Fibroblast of skin of back (primary cell): Measurements from ENCODE around the gene THEMIS2.
"Not testable (repeated sequence)": the region's sequence is repeated elsewhere in the genome, so short reads cannot be mapped to it uniquely, and the experiment has no call there.

Experiments
- DNase-seq: peaks from one replicate; pipeline ENCODE4 v3.0.0-alpha.2; 2013

The THEMIS2 gene

DNA sequence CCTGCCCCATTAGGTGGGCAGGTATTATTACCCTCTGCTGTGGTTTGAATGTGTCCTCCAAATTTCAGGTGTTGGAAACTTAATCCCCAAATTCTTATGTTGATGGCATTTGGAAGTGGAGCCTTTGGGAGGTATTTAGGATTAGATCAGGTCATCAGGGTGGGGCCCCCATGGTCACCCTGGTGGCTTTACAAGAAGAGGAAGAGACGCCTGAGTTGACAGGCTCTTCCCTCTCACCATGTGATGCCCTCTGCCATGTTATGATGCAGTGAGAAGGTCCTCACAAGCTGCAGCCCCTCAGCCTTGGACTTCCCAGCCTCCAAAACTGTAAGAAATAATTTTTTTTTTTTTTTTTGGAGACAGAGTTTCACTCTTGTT, 8.8 kb upstream of the THEMIS2 start:
- no peak for DNase-seq

DNA sequence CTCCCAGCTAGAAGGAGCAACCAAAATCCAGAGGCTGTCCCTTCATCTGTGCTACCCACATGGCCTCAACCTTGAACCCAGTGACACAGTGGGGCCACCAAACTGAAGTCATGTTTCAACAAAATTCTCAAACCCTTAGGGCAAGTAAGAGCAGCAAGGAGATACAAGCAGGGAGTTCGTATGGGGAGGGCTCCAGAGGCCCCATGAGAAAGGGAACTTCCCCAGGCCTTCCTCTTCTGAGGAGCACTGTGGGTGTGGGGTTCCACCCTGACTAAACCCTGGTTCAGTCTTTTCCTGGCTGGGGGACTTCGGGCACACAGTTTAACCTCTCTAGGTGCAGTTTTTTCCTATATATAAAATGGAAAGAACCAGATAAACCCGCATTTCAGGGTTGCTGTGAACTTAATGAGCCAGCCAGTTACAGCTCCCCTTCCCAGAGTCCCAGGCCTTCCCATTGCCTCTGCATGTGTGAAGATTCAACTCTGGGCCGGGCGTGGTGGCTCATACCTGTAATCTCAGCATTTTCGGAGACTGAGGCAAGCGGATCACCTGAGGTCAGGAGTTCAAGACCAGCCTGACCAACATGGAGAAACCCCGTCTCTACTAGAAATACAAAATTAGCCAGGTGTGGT, 8.0 kb upstream of the THEMIS2 start:
- no peak for DNase-seq

DNA sequence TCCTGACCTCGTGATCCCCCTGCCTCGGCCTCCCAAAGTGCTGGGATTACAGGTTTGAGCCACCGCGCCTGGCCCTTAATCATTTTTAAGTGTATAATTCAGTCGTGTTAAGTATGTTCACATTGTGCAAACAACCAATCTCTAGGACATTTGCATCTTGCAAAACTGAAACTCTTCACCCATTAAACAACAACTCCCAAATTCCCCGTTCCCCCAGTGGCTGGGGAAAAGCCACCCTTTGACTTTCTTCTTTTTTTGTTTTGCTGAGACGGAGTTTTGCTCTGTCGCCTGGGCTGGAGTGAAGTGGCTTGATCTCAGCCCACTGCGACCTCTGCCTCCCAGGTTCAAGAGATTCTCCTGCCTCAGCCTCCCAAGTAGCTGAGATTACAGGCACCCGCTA, 6.5 kb upstream of the THEMIS2 start:
- DNase-seq: no peak

DNA sequence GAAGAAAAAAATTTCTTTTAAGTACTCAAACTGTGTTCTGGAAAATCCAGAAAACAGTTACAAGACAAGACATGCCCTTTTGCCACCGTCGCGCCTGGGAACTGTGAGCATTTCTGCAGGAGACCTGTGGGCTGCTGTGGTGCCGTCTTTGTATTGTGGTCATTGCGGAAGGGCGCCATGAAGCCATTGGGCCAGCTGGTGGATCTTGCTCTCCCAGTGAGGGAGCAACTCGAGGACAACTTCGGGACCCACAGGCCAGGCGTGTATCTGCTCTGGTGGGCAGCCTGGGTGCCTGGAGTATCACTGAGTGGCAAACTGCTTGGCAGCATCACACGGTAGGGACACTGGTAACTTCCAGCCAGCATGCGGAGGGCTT, 3.8 kb upstream of the THEMIS2 start:
- no peak for DNase-seq

DNA sequence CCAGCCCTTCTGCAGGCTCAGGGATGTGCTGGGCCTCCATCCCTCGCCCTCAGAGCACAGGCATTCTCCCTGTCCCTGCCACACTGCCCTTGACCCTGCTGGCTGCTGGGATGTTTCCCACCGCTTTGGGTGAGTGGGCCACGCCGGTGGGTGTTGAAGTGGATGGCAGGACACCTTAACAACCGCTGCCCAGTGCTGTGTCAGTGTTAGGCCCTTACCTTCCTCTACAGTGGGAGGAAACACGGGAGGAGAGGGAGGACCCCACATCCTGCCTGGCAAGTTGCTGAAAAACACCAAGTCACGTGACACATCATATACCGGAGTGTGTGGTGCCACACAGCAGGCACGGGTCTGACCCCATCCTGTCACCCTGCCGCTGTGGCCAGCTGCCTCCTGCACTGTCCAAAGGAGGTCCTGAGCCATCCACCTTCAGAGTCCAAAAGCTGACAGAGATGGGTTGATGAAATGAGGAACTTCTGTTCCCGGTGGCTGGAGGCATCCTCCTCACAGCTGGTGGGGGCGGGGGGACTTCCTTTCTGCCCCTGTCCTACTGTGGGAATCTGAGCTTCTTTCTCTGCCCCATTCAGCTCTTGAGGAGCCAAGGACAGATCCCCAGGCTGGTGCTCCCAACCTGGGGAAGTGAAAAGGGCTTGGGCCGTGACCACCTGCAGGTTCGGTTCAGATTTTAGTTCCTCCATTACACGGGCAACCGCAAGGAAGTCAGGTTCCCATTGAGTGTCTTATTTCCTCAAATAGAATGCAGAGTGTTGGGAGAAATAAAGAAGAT, 3.2 kb upstream of the THEMIS2 start:
- DNase-seq: no peak

DNA sequence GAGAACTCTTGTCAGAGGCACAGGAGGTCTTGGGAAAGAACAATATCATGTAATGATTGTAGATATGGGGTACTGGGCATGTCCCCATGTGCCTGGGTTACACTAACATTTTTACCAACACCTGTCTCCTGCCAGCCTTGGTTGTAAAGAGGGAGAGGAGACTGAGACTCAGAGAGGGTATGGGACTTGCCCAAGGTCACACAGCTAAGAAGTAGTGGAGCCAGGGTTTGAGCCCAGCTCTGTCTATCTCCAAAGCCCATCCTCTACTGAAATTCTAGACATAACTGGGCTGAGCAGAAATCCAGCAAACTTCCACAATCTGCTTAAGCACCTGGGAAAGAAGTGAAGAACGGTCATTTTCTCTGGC, 2.6 kb upstream of the THEMIS2 start:
- DNase-seq: no peak

DNA sequence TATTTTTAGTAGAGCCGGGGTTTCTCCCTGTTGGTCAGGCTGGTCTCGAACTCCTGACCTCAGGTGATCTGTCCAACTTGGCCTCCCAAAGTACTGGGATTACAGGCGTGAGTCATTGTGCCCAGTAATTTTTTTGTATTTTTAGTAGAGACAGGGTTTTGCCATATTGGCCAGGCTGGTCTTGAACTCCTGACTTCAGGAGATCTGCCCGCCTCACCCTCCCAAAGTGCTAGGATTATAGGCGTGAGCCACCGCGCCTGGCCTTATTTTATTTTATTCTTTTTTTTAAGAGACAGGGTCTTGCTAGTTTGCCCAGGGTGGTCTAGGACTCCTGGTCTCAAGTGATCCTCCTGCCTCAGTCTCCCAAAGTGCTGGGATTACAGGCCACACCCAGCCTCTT, 1.3 kb upstream of the THEMIS2 start:
- DNase-seq: not testable (repeated sequence)

DNA sequence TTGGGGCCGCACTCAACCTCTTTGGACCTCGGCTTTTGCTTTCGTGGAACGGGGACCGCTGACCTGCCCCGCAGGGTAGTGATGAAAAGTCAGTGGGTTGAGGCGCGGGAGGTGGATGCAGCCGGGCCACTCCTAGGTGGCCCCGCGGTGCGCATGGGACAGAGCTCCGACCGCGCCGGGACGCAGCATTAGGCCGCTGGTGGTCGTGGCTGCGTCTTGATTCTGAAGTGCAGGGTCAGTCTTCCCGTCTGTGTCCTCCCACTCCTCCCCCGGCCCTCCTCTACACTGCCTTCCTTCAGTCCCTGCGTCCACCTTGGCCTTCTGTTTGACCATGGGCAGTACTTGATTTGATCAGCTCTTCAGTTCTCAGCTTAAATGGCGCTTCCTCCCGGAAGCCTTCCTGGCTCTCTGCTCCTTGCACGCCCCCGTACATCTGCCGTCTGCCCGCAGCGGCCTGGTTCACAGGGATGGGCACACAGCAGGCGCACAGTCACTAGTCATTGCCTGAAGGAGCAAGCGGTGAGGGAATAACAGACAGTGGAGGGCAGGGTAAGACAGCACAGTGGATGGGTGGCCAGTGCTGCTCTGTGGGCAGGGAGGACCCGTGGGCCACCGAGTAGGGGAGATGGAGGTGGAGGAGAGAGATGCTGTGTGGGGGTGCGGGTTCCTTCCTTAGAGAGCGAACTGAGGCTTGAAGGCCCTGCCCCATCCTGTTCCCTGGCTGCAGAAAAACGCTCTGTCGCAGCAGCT, 633 bp downstream of the THEMIS2 start:
- DNase-seq: no peak

DNA sequence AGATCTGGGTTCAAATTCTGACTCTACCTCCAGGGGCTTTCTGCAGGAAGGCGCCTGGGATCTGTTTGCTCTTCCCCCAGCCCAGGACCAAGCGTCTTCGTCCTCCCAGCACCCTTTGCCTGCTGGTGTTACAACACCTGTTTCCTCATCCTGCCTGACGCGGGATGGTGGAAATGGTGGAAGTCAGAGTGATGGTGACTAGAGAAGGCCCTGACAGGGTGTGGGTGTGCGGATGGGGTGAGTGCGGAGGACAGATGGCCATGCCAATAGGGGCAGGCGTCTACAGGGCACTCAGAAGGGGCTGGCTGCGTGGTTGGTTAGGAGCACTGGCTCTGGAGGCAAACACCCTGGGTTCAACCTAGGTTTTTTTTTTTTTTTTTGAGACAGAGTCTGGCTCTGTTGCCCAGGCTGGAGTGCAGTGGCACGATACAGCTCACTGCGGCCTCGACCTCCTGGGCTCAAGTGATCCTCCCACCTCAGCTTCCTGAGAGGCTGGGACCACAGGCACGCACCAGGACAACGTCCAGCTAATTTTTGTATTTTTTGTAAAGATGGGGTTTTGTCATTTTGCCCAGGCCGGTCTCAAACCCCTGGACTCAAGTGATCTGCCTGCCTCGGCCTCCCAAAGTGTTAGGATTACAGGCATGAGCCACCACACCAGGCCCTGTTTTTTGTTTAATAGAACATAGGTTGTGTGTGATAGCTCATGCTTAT, 1.5 kb downstream of the THEMIS2 start:
- no peak for DNase-seq

DNA sequence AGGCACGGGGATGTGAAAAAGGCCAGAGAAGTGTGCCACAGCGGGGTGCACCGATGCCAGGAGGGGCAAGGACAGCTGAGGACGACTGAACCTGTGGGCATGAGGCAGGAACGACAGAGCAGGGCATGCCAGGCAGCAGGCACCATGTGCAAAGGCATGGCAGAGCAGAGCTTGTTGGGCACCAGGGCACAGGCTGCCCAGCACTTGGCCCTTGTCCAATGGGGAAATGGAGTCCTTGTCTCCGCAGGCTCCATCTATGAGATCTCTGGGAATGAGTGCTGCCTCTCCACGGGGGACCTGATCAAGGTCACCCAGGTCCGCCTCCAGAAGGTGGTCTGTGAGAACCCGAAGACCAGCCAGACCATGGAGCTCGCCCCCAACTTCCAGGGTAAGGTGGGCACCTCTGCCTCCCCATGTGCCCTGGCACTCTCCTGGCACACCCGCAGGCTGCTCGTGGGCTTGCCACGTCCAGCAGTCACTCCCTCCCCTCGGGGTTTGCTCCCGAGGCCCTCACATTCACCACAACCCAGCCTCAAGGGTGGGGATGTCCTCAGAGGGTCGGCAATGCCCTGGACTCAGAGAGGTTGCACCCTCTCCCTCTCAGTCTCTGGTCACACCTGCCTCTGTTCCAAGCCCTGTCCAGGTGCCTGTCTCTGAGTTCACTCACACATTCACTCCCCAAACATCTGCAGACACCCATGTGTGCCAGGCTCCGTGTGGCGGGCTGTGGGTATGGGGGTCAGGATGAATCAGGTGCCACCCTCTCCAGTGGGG, 4.2 kb downstream of the THEMIS2 start:
- DNase-seq: no peak

DNA sequence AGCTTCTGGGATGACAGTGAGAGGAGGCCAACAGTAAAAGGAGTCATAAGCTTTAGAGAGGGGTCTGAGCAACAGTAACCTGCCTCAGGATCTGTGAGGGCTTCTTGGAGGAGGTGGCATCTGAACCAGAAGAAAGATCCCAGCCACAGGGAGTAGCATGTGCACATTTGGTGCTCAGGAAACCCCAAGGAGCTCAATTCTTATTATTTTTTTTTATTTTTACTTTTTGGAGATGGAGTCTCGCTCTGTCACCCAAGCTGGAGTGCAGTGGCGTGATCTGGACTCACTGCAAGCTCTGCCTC, 4.7 kb downstream of the THEMIS2 start:
- no peak for DNase-seq

DNA sequence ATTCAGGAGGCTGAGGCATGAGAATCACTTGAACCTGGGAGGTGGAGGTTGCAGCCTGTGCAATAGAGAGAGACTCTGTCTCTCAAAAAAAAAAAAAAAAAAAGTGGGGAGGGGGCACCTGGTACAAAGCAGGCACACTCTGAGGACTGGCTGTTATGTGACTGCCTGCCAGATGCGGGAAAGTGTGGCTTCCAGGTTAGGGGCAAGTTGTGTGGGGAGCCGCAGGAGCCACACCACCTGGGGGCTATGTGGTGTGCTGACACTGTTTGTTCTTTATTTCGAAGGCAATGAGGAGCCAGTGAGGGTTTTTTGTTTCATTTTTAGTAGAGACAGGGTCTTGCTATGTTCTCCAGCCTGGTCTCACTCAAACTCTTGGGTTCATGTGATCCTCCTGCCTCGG, 5.7 kb downstream of the THEMIS2 start:
- DNase-seq: no peak

DNA sequence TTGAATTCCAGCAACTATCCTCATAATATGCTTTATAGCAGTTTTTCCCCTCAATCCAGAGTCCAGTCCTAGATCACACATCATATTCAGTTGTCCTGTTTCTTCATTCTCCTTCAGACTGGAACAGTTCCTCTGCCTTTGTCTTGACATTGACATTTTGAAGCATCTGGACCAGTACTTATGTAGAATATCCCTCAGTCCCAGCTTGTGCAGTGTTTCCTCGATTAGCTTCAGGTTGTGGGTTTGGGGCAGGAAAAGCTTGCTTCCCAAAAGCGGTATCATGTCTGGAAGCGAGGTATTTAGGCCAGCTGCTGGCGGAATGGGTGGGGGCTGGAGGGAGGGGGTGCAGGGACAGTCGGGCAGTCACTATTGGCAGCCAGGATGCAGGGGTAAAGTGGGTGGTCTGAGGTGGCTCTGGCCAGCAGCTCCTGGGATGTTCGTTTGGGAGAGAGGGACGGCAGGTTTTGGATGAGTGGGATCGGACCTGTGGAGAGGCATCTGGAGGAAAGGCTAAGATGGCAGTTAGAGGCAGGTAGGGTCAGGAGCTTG, 6.5 kb downstream of the THEMIS2 start:
- no peak for DNase-seq

DNA sequence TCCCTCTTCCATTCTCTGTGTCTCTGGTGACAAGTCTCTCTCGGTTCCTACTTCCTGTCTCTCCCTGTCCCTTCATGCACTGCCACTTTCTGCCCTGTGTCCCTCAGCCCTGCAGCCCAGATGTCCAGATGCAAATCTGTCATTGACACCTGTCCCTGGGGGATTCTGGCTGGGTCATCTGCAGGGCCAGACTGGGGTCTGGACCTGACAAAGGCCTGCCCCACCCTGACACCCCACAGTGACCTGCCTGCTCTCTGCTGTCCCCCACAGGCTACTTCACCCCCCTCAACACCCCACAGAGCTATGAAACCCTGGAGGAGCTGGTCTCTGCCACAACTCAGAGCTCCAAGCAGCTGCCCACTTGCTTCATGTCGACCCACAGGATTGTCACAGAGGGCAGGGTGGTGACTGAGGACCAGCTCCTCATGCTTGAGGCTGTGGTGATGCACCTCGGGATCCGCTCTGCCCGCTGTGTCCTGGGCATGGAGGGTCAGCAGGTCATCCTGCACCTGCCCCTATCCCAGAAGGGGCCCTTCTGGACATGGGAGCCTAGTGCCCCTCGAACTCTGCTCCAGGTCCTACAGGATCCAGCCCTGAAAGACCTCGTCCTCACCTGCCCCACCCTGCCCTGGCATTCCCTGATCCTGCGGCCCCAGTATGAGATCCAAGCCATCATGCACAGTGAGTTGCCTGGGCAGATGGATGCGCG, 7.2 kb downstream of the THEMIS2 start:
- no peak for DNase-seq

DNA sequence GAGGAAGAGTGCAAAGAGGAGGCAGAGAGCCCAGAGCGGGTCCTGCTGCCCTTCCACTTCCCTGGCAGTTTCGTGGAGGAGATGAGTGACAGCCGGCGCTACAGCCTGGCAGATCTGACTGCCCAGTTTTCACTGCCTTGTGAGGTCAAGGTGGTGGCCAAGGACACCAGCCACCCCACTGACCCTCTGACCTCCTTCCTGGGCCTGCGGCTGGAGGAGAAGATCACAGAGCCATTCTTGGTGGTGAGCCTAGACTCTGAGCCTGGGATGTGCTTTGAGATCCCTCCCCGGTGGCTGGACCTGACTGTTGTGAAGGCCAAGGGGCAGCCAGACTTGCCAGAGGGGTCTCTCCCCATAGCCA, 10.2 kb downstream of the THEMIS2 start:
- no peak for DNase-seq

DNA sequence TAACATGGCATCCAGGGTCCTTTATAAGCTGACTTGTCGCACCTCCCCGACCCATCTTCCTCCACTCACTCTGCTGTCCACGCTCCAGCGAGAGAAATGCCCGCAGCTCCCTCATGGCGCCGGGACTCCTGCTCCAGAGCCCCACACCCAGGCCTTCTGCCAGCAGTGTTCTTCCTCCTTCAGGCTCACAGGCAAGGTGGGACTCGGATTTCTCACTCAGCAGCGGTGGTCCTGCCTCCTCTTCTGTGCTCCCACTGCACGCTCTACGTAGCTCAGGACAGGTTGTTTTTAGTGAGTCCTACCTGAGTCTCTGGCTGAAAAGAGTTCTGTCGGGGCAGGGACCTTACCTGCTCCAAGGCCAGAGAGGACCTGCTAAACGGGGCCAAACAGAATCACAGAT, 11.2 kb downstream of the THEMIS2 start:
- DNase-seq: no peak

DNA sequence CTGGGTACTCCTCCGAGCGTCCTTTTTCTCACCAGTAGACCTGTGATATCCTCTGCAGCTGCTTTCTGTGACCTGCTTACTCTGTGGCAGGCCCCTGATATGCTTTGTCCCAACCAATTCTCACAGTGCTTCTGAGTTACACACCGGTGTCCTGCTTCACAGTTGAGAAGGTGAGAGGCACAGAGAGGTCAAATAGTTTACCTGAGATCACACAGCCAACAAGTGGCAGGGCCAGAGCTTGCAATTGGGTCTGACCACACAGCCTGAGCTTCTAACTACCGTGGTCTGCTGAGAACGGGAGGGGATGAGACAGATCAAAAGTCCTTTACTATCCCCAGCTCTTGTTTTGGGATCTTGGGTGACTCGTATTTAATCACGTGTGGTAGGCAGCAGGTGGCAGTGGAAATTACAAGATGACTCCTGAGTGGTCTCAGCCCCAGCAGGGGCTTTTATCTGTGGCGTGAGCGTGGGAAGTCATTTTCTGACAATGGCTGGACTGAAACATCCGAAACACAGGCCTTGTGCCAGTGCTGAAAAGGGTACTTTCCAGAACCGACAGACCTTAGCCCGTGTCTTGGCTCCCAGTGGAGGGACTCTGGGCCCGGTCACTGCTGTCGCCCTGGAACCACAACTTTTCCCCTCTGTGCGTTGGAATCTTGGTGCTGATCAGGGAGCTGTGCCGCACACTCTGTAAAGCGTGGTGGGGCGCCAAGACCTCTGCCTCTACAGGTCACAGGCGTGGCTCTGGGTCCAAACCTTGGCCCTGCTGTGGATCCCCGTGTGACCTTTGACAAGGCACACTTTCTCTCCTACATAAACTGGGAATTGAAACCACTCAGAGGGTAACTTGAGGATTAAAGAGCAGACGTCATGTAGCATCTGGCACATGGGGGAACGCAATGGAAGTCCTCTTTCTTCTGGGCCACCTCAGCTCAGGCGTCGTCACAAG, 11.9 kb downstream of the THEMIS2 start:
- DNase-seq: no peak

DNA sequence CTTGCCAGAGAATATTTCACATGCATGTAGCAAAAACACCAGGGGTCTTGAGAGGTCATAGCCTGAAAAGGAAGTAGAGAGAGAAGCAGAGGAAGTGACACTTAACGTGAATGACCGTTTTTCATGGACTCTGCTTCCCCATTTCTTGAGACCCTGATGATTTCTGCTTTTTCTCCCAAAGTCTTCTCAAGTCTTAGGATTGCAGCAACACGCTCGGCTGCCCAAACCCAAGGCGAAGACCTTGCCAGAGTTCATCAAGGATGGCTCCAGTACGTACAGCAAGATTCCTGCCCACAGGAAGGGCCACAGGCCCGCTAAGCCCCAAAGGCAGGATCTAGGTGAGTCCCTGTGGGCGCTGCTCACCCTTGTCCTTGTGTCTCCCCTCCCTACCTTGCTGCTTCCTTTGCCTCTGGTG, 12.8 kb downstream of the THEMIS2 start:
- DNase-seq: no peak

DNA sequence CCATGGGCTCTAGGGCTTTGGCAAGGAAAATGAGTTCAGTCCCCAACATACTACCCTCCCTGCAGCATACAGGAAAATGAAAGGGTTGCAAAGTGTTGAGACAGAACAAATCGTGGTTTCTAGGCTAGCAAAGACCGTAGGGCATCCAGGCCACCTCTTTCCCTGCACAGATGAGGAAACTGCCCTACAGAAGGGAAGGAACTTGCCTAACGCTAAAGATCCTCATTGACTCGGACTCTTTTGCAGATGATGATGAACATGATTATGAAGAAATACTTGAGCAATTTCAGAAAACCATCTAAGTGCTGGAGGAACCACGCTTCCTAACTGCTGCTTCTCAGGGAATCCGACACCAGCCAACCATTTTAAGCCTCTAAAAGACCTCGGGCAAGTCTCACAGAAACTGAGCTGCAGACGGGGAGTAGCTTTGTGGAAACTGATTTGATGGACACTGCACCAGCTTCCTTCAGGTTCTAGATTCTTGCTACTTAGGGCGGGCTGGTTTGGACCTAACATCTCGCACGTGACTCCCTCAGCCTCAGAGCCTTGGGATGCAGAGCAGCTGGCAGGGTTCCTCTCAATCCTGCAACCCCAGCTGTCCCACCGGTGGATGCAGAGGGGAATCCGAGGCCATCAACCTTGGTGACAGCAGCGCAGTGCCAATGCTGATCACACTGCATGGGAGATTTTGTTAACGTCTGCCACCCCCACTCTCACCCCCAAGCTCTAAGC, 13.4 kb downstream of the THEMIS2 start:
- no peak for DNase-seq

DNA sequence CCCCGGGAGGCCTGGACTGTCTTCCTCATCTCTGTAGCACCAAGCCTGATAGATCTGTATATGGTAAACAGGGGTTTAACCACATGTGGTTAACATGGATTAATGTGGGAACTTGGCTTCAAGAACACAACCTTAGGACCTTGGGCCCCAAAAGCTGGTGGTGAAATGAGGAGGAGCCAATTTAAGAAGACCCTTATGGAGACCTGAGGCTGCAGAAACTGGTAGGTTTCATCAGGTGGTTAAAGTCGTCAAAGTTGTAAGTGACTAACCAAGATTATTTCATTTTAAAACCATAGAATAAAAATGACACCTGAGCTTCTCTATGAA, 14.0 kb downstream of the THEMIS2 start:
- DNase-seq: no peak
